GM23338 (cell line): Measurements from ENCODE around the gene PLS1.

Experiments
- CREB1 ChIP-seq: fragments of 250-450 bp; sonication (Bioruptor Pico); IDR thresholded peaks from 2 replicates; pipeline ENCODE4 v1.5.0; 2020; ENCODE audit warnings: low read depth, mild to moderate bottlenecking, moderate library complexity
- CTCF ChIP-seq, 2 experiments: fragments of 200-600 bp in 1 of 2; sonication (generic) in 1 of 2; conservative IDR thresholded peaks; 2 replicates each; pipeline versions ENCODE4 v1.5.1 to v1.6.1; 2016 to 2017; ENCODE audit warnings: antibody characterized with exemption in 2 of 2, low read depth in 2 of 2, mild to moderate bottlenecking in 2 of 2, moderate library complexity in 1 of 2
- ETS1 ChIP-seq: IDR thresholded peaks from 2 replicates; pipeline ENCODE4 v1.6.1; 2016; ENCODE audit warnings: antibody characterized with exemption
- EZH2phosphoT487 ChIP-seq: fragments of 200-600 bp; sonication (generic); IDR thresholded peaks from one replicate; pipeline ENCODE4 v1.8.1; 2018; ENCODE audit warnings: antibody characterized with exemption; ENCODE audit not compliant: unreplicated experiment
- POLR2AphosphoS5 ChIP-seq: IDR thresholded peaks from 2 replicates; pipeline ENCODE4 v1.6.1; 2016; ENCODE audit warnings: antibody characterized with exemption, low read depth
- REST ChIP-seq: IDR thresholded peaks from one replicate; pipeline ENCODE4 v1.6.1; 2018; ENCODE audit warnings: antibody characterized with exemption; ENCODE audit not compliant: unreplicated experiment

GRCh38 chr3:142549986-142550385 is 46.2 kb upstream of the PLS1 start:
- TF ChIP-seq POLR2AphosphoS5, result no peak
- no peak for TF ChIP-seq EZH2phosphoT487
- no peak for TF ChIP-seq REST
- TF ChIP-seq CTCF (conservative IDR thresholded peaks at IDR 0.05; ENCODE audit: low read depth in 2 of 2), result no peak
- TF ChIP-seq CREB1, result no peak
- no peak for TF ChIP-seq ETS1
